Testis (tissue), 3 donors: ENCODE measurements around the gene CKAP2L. TPM values are rescaled to one million over a fixed set of nuclear protein-coding genes. Genes with fewer than 3 reads are reported as not detected.
A peak's percentile ranks its signal among the peaks of the same experiment; 100 is the strongest.

Experiments
- DNase-seq: peaks from one replicate; pipeline ENCODE4 v3.0.0-alpha.2; 2019
- H3K27ac ChIP-seq, 2 donors: fragments of 200-600 bp; sonication (generic); one replicate each; pipeline ENCODE4 v1.5.1; 2019
- H3K27me3 ChIP-seq: fragments of 200-600 bp; sonication (generic); one replicate; pipeline ENCODE4 v1.5.1; 2019
- H3K36me3 ChIP-seq: fragments of 200-600 bp; sonication (generic); one replicate; pipeline ENCODE4 v1.5.1; 2017; ENCODE audit warnings: low read depth; ENCODE audit errors: missing control alignments
- H3K4me1 ChIP-seq: fragments of 200-600 bp; sonication (generic); one replicate; pipeline ENCODE4 v1.5.1; 2019
- H3K4me3 ChIP-seq, 2 donors: fragments of 200-600 bp; sonication (generic); one replicate each; pipeline ENCODE4 v1.5.1; 2017 to 2019
- H3K9me3 ChIP-seq: fragments of 200-600 bp; sonication (generic); one replicate; pipeline ENCODE4 v1.5.1; 2017
- CTCF ChIP-seq, 3 experiments: fragments of 450-650 bp in 2 of 3; fragments of 200-600 bp in 1 of 3; sonication (generic) in 1 of 3; IDR thresholded peaks; one replicate each; pipeline ENCODE4 v1.5.1; 2016 to 2019; ENCODE audit warnings: antibody characterized with exemption in 3 of 3, mild to moderate bottlenecking in 2 of 3, moderate library complexity in 1 of 3
- POLR2A ChIP-seq: fragments of 450-650 bp; IDR thresholded peaks from one replicate; pipeline ENCODE4 v1.6.1; 2017; ENCODE audit warnings: antibody characterized with exemption, mild to moderate bottlenecking, moderate library complexity
- WGBS, 2 donors: methylation state at CpG; one replicate each; pipeline ENCODE4 v1.1.5; 2018; 5-methylcytosine and 5-hydroxymethylcytosine counted together
- intact Hi-C: fragments of 100-400 bp; cut with DNase I; formaldehyde crosslinking; loops from one replicate; pipeline ENCODE4 v1.15.1; 2023; ENCODE audit warnings: low total_unique reads
- polyA plus RNA-seq: library from polyadenylated mRNA; stranded (reverse); fragments of 350-450 nt; fragmentation: Illumina TruSeq; extraction: RNeasy Lipid Tissue Mini Kit (QIAGEN cat#74804); gene quantifications from one replicate; pipeline ENCODE4 v1.2.3, GENCODE V29; 2014; ENCODE audit warnings: low read depth, low replicate concordance; ENCODE audit not compliant: insufficient read depth
- total RNA-seq, 2 donors: library from RNA; depleted of rRNA; stranded (reverse); fragments of >200 nt; gene quantifications; one replicate each; pipeline ENCODE4 v1.2.3, GENCODE V29; 2016

Gene CKAP2L
- total and polyA plus RNA-seq, 3 donors from 2014 or later, result 7.1 to 11.0 (median 9.5) TPM

GRCh38 chr2:112765251-112765650 lies 842 bp upstream of the CKAP2L start:
- H3K27me3 ChIP-seq, result no peaks in the 10 kb centered on the region
- intact Hi-C loops, result no loop called here
- no peak overlapping the region for H3K27ac ChIP-seq
- peaks cover 3% of the 10 kb centered on the region for H3K4me1 ChIP-seq
- no peaks in the 10 kb centered on the region for H3K9me3 ChIP-seq
- no peaks in the 10 kb centered on the region for H3K36me3 ChIP-seq
- no peak for DNase-seq
- WGBS, 2 donors, result 29 to 33% methylated on average over 4 of the region's 4 CpGs
- peak overlapping the region; percentile 59 to 75 for H3K4me3 ChIP-seq
- no peak for TF ChIP-seq POLR2A
- TF ChIP-seq CTCF (IDR thresholded peaks at IDR 0.05), result no peak

DNA sequence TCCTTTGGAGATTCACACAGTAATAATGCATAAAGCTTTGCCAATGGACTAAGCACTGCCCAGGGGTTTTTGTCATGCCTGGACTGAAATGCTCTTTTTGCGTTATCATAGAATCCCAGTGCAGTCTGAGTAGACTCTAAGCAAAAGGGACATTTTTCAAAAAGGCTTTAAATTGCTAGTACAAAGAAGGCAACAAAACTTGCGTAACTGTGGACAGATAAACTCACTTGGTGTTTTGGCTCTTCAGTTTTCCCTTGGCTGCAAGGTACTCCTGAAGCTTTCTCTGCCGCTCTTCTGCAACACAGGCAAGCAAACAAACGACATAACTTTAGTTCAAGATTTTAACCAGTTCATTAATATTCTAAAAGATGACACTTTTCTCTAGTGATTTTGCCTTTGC lies 2.1 kb downstream of the CKAP2L start:
- H3K9me3 ChIP-seq, result no peaks in the 10 kb centered on the region
- intact Hi-C loops, result no loop called here
- no peaks in the 10 kb centered on the region for H3K27me3 ChIP-seq
- H3K4me1 ChIP-seq, result peaks cover 3% of the 10 kb centered on the region
- 88 to 90% methylated on average over 4 of the region's 4 CpGs for WGBS, 2 donors
- no peak overlapping the region for H3K27ac ChIP-seq
- no peaks in the 10 kb centered on the region for H3K36me3 ChIP-seq
- no peak for DNase-seq
- H3K4me3 ChIP-seq, result no peak overlapping the region
- TF ChIP-seq POLR2A (no peak), CTCF (IDR thresholded peaks at IDR 0.05) (no peak)

DNA sequence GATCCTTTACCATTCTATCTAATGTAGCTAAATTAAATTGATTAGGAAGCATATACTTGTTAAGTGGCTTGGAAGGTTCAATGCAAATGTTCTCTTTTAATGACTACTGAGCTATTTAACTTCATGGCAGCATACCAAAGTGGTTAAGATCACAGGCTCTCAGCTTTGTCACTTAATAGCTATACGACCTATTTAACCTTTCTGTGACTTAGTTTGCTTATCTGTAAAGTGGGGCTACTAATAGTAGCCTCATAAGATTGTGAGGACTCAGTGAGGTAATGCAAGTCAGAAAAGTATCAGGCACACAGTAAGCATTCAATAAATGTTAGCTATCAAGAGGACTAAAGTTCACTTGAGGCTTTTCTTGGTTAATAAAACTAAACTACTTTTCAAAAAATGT lies 4.3 kb downstream of the CKAP2L start:
- intact Hi-C loops, result no loop called here
- Histone ChIP-seq H3K36me3 (no peaks in the 10 kb centered on the region), H3K27ac (no peak overlapping the region), H3K9me3 (no peaks in the 10 kb centered on the region), H3K27me3 (no peaks in the 10 kb centered on the region), H3K4me1 (peaks cover 2% of the 10 kb centered on the region), H3K4me3 (no peak overlapping the region)
- TF ChIP-seq POLR2A (no peak), CTCF (IDR thresholded peaks at IDR 0.05) (no peak)
- no peak for DNase-seq
- WGBS, 2 donors, result 88 to 90% methylated on average over 1 of the region's 1 CpG

- TF ChIP-seq CTCF (IDR thresholded peaks at IDR 0.05) (no peak), POLR2A (no peak)
- Histone ChIP-seq H3K27me3 (no peaks in the 10 kb centered on the region), H3K9me3 (no peaks in the 10 kb centered on the region), H3K4me1 (no peaks in the 10 kb centered on the region), H3K27ac (no peak overlapping the region), H3K4me3 (no peak overlapping the region), H3K36me3 (no peaks in the 10 kb centered on the region)
- intact Hi-C loops, result no loop called here
- 90 to 94% methylated on average over 2 of the region's 2 CpGs for WGBS, 2 donors
- no peak for DNase-seq
Observed at GRCh38 chr2:112758711-112759110, 5.7 kb downstream of the CKAP2L start.

GRCh38 chr2:112757265-112757664 lies 7.1 kb downstream of the CKAP2L start:
- TF ChIP-seq POLR2A (no peak), CTCF (IDR thresholded peaks at IDR 0.05) (no peak)
- H3K27me3 ChIP-seq, result no peaks in the 10 kb centered on the region
- H3K4me1 ChIP-seq, result no peaks in the 10 kb centered on the region
- 100% methylated on average over 3 of the region's 3 CpGs for WGBS, 2 donors
- intact Hi-C loops, result no loop called here
- H3K36me3 ChIP-seq, result no peaks in the 10 kb centered on the region
- no peaks in the 10 kb centered on the region for H3K9me3 ChIP-seq
- H3K4me3 ChIP-seq, result no peak overlapping the region
- no peak overlapping the region for H3K27ac ChIP-seq
- DNase-seq, result no peak
